ENCODE measurements around the gene ATP8A2. TPM values are rescaled to one million over a fixed set of nuclear protein-coding genes. Genes with fewer than 3 reads are reported as not detected.

Gene ATP8A2
- total and polyA plus RNA-seq, 10 of the 15 experiments (the other 5 are each of a cell fraction or from before 2014, with no cell fraction given), result 0.01 to 0.04 (median 0.04) TPM; not detected in 7

GRCh38 chr13:25733696-25734435 is 362.1 kb downstream of the ATP8A2 start (continued):
- no peak for TF ChIP-seq MYC (IDR thresholded peaks at IDR 0.05; ENCODE audit: insufficient read depth, insufficient read length, insufficient replicate concordance, low read length, severe bottlenecking)

- CTCF ChIA-PET, result no interaction called here
- no peaks in the 10 kb centered on the region for H3K27me3 ChIP-seq (replicated peaks in 1 of 2; ENCODE audit: control insufficient read depth in 2 of 2, insufficient read depth in 2 of 2, low read length in 1 of 2)
- no peak overlapping the region for H3K9ac ChIP-seq (ENCODE audit: control insufficient read depth, insufficient read depth, low read length)
- ATAC-seq, result no peak
- no peak overlapping the region for H2AFZ ChIP-seq (ENCODE audit: control insufficient read depth, low read depth, low read length)
- H3K79me2 ChIP-seq (ENCODE audit: control insufficient read depth, insufficient read depth, low read length), result no peaks in the 10 kb centered on the region
- intact Hi-C loops (cut with micrococcal nuclease; ENCODE audit: unreplicated experiment), result no loop called here
- SMC1A ChIA-PET (ENCODE audit: uncharacterized antibody, unreplicated experiment), result no interaction called here
- in situ Hi-C loops (cut with MboI), result no loop called here
- H4K20me1 ChIP-seq (ENCODE audit: control insufficient read depth, insufficient read depth), result no peaks in the 10 kb centered on the region
- BruUV-seq (replicated peaks), result no TSS peak
- RAD21 ChIA-PET (ENCODE audit: unreplicated experiment), result no interaction called here
- H3K4me2 ChIP-seq (ENCODE audit: control insufficient read depth, insufficient read depth), result no peak overlapping the region
- H3K27ac ChIP-seq (ENCODE audit: control insufficient read depth, insufficient read depth), result no peak overlapping the region
- no peak overlapping the region for H3K4me3 ChIP-seq
- DNase-seq (ENCODE audit: low read depth, low spot score), result no peak
- POLR2A ChIA-PET, result no interaction called here
- WGBS (ENCODE audit: insufficient coverage, insufficient replicate concordance, low lambda C conversion rate, missing lambda C conversion rate), result 14% methylated on average over 4 of the region's 4 CpGs
- no peaks in the 10 kb centered on the region for H3K9me3 ChIP-seq (replicated peaks; ENCODE audit: control insufficient read depth, insufficient read depth, low read length)
- H3K4me1 ChIP-seq (ENCODE audit: control insufficient read depth, insufficient read depth, low read length), result no peaks in the 10 kb centered on the region
- no peak for FAIRE-seq
- no peaks in the 10 kb centered on the region for H3K36me3 ChIP-seq (ENCODE audit: control insufficient read depth in 2 of 2, insufficient read depth in 2 of 2, low read length in 1 of 2)
- TF ChIP-seq ZNF217 (IDR thresholded peaks at IDR 0.05) (no peak), PAX5 (IDR thresholded peaks at IDR 0.05; ENCODE audit: borderline replicate concordance, low read depth, low read length) (no peak), ZBTB40 (IDR thresholded peaks at IDR 0.05; ENCODE audit: borderline replicate concordance) (no peak), RELA (IDR thresholded peaks at IDR 0.05; ENCODE audit: borderline replicate concordance, partially characterized antibody) (no peak), MYB (IDR thresholded peaks at IDR 0.05; ENCODE audit: borderline replicate concordance, low read depth, low read length) (no peak), CTCF (IDR thresholded peaks at IDR 0.05 in 2 of 3, conservative IDR thresholded peaks at IDR 0.05 in 1 of 3; ENCODE audit: control insufficient read depth in 2 of 3, extremely low read depth in 1 of 3, insufficient read depth in 1 of 3, low read depth in 3 of 3, low read length in 3 of 3) (no peak), ZNF592 (IDR thresholded peaks at IDR 0.05) (no peak), CREM (IDR thresholded peaks at IDR 0.05; ENCODE audit: low read depth) (no peak)
These were observed 366.8 kb downstream of the ATP8A2 start for GRCh38 chr13:25738342-25739196.

All from GM12878 (cell line).